Glutamatergic neuron (in vitro differentiated cells): ENCODE results near the gene RPL5. TPM values are rescaled to one million over a fixed set of nuclear protein-coding genes. Genes with fewer than 3 reads are reported as not detected.

ENCODE experiments used
- DNase-seq: peaks from one replicate; pipeline ENCODE4 v3.0.0; 2022
- H3K27ac Mint-ChIP-seq: one replicate; pipeline ENCODE4 v1.8.0; 2020; ENCODE audit warnings: mild to moderate bottlenecking, mixed read lengths, inconsistent platforms; ENCODE audit not compliant: unreplicated experiment
- H3K27me3 Mint-ChIP-seq: one replicate; pipeline ENCODE4 v1.8.0; 2020; ENCODE audit warnings: mild to moderate bottlenecking, moderate library complexity, mixed read lengths, inconsistent platforms; ENCODE audit not compliant: unreplicated experiment
- H3K36me3 Mint-ChIP-seq: one replicate; pipeline ENCODE4 v1.8.0; 2020; ENCODE audit warnings: mild to moderate bottlenecking, mixed read lengths, inconsistent platforms; ENCODE audit not compliant: unreplicated experiment
- H3K4me1 Mint-ChIP-seq: one replicate; pipeline ENCODE4 v1.8.0; 2020; ENCODE audit warnings: mild to moderate bottlenecking, low read depth, mixed read lengths, inconsistent platforms; ENCODE audit not compliant: unreplicated experiment
- H3K4me3 Mint-ChIP-seq: one replicate; pipeline ENCODE4 v1.8.0; 2020; ENCODE audit warnings: mild to moderate bottlenecking, mixed read lengths, inconsistent platforms; ENCODE audit not compliant: unreplicated experiment
- H3K9me3 Mint-ChIP-seq: one replicate; pipeline ENCODE4 v1.8.0; 2020; ENCODE audit warnings: mild to moderate bottlenecking, moderate library complexity, mixed read lengths, inconsistent platforms; ENCODE audit not compliant: unreplicated experiment
- CTCF ChIP-seq: fragments of 200-600 bp; sonication (generic); IDR thresholded peaks from one replicate; pipeline ENCODE4 v1.5.0; 2021; ENCODE audit not compliant: partially characterized antibody, unreplicated experiment
- total RNA-seq: library from RNA; stranded (reverse); fragmentation: NEBNext Ultra II Directional; extraction: Animal tissue kit (Norgen Biotek cat#: 25700); gene quantifications from one replicate; pipeline ENCODE4 v1.2.1, GENCODE V29; 2021; ENCODE audit not compliant: unreplicated experiment

Gene RPL5
- total RNA-seq, 1 donor from 2014 or later, result 692 TPM

- Mint-ChIP-seq H3K4me1 (no peaks in the 10 kb centered on the region), H3K4me3 (no peak overlapping the region), H3K9me3 (no peaks in the 10 kb centered on the region), H3K36me3 (no peaks in the 10 kb centered on the region), H3K27ac (no peak overlapping the region), H3K27me3 (no peaks in the 10 kb centered on the region)
- no peak for TF ChIP-seq CTCF
- no peak for DNase-seq
These were observed 26.6 kb upstream of the RPL5 start for GRCh38 chr1:92805216-92805615.

- H3K9me3 Mint-ChIP-seq, result no peaks in the 10 kb centered on the region
- no peak overlapping the region for H3K4me3 Mint-ChIP-seq
- H3K27ac Mint-ChIP-seq, result no peak overlapping the region
- no peaks in the 10 kb centered on the region for H3K27me3 Mint-ChIP-seq
- no peaks in the 10 kb centered on the region for H3K4me1 Mint-ChIP-seq
- DNase-seq, result no peak
- no peaks in the 10 kb centered on the region for H3K36me3 Mint-ChIP-seq
- no peak for TF ChIP-seq CTCF
These were observed 23.5 kb upstream of the RPL5 start for GRCh38 chr1:92808381-92808780.

- no peak overlapping the region for H3K4me3 Mint-ChIP-seq
- no peak overlapping the region for H3K27ac Mint-ChIP-seq
- H3K27me3 Mint-ChIP-seq, result no peaks in the 10 kb centered on the region
These were observed 15.1 kb upstream of the RPL5 start for GRCh38 chr1:92816732-92817131.

GRCh38 chr1:92817137-92817697 lies 14.6 kb upstream of the RPL5 start:
- H3K27me3 Mint-ChIP-seq, result no peaks in the 10 kb centered on the region
- DNase-seq, result no peak
- H3K4me3 Mint-ChIP-seq, result no peak overlapping the region
- no peak overlapping the region for H3K27ac Mint-ChIP-seq
- H3K9me3 Mint-ChIP-seq, result peaks cover 2% of the 10 kb centered on the region
- no peaks in the 10 kb centered on the region for H3K4me1 Mint-ChIP-seq
- no peaks in the 10 kb centered on the region for H3K36me3 Mint-ChIP-seq
- TF ChIP-seq CTCF, result no peak

More at GRCh38 chr1:92816732-92817131, 15.1 kb upstream of the RPL5 start:
- H3K36me3 Mint-ChIP-seq, result no peaks in the 10 kb centered on the region
- TF ChIP-seq CTCF, result no peak
- H3K4me1 Mint-ChIP-seq, result no peaks in the 10 kb centered on the region
- no peak for DNase-seq
- H3K9me3 Mint-ChIP-seq, result peaks cover 2% of the 10 kb centered on the region

GRCh38 chr1:92817986-92818764 lies 13.7 kb upstream of the RPL5 start:
- no peak for DNase-seq
- H3K4me3 Mint-ChIP-seq, result no peak overlapping the region

More at GRCh38 chr1:92817986-92818764, 13.7 kb upstream of the RPL5 start:
- H3K27ac Mint-ChIP-seq, result no peak overlapping the region
- H3K27me3 Mint-ChIP-seq, result no peaks in the 10 kb centered on the region
- H3K36me3 Mint-ChIP-seq, result no peaks in the 10 kb centered on the region
- H3K9me3 Mint-ChIP-seq, result peaks cover 2% of the 10 kb centered on the region
- no peaks in the 10 kb centered on the region for H3K4me1 Mint-ChIP-seq
- peak; percentile 67 for TF ChIP-seq CTCF
